Fibroblast of lung (primary cell): ENCODE results near the gene CRADD.

Experiments used
- CTCF ChIP-seq, 2 donors: IDR thresholded peaks in 1 of 2; conservative IDR thresholded peaks in 1 of 2; 1 replicate in 1 of 2; 2 replicates in 1 of 2; pipeline ENCODE4 v1.5.1; 2011 to 2012; ENCODE audit warnings: low read length in 2 of 2, control low read depth in 1 of 2, inconsistent platforms in 1 of 2, low read depth in 1 of 2, mild to moderate bottlenecking in 1 of 2
- EZH2 ChIP-seq: IDR thresholded peaks from 2 replicates; pipeline ENCODE4 v1.5.1; 2012; ENCODE audit warnings: low read length, control low read depth, mild to moderate bottlenecking; ENCODE audit errors: missing control alignments

- TF ChIP-seq CTCF (conservative IDR thresholded peaks at IDR 0.05 in 1 of 2, IDR thresholded peaks at IDR 0.05 in 1 of 2; ENCODE audit: low read depth in 1 of 2, low read length in 2 of 2) (no peak), EZH2 (no peak)
These were observed 2.8 kb downstream of the CRADD start for GRCh38 chr12:93680006-93680405.
